GM19372 (cell line): Measurements from ENCODE around the gene MYO9A.
"Not testable (repeated sequence)": the region's sequence is repeated elsewhere in the genome, so short reads cannot be mapped to it uniquely, and the experiment has no call there.

Source experiments
- ATAC-seq: cut with Tn5 transposase; IDR thresholded peaks from one replicate; pipeline ENCODE4 v1.9.1; 2021; ENCODE audit warnings: mild to moderate bottlenecking, low read depth, moderate library complexity; ENCODE audit not compliant: unreplicated experiment

Gene MYO9A

GRCh38 chr15:71892335-71892734 is 225.6 kb downstream of the MYO9A start:
- no peak for ATAC-seq

- ATAC-seq, result no peak
These were observed 226.9 kb downstream of the MYO9A start for GRCh38 chr15:71891026-71891425.

GRCh38 chr15:71889947-71890346 is 228.0 kb downstream of the MYO9A start:
- ATAC-seq, result no peak

- no peak for ATAC-seq
These were observed 228.6 kb downstream of the MYO9A start for GRCh38 chr15:71889385-71889784.

- no peak for ATAC-seq
These were observed 229.2 kb downstream of the MYO9A start for GRCh38 chr15:71888797-71889196.

GRCh38 chr15:71885390-71885789 is 232.6 kb downstream of the MYO9A start:
- ATAC-seq, result no peak

GRCh38 chr15:71883447-71883846 is 234.5 kb downstream of the MYO9A start:
- no peak for ATAC-seq

- no peak for ATAC-seq
These were observed 237.7 kb downstream of the MYO9A start for GRCh38 chr15:71880276-71880675.

- ATAC-seq, result no peak
These were observed 243.7 kb downstream of the MYO9A start for GRCh38 chr15:71874245-71874644.

GRCh38 chr15:71858232-71858631 is 259.7 kb downstream of the MYO9A start:
- ATAC-seq, result not testable (repeated sequence)

GRCh38 chr15:71853543-71853942 is 264.4 kb downstream of the MYO9A start:
- no peak for ATAC-seq

GRCh38 chr15:71844916-71845315 is 273.0 kb downstream of the MYO9A start:
- no peak for ATAC-seq

- ATAC-seq, result no peak
These were observed 276.4 kb downstream of the MYO9A start for GRCh38 chr15:71841563-71841962.

- ATAC-seq, result no peak
These were observed 287.0 kb downstream of the MYO9A start for GRCh38 chr15:71830981-71831380.

- ATAC-seq, result no peak
These were observed 291.8 kb downstream of the MYO9A start for GRCh38 chr15:71826196-71826595.

GRCh38 chr15:71825021-71825730 is 292.8 kb downstream of the MYO9A start:
- ATAC-seq, result no peak

- ATAC-seq, result no peak
These were observed 294.1 kb downstream of the MYO9A start for GRCh38 chr15:71823801-71824200.

GRCh38 chr15:71822890-71823630 is 294.9 kb downstream of the MYO9A start:
- ATAC-seq, result no peak

GRCh38 chr15:71821547-71822129 is 296.3 kb downstream of the MYO9A start:
- ATAC-seq, result no peak

- no peak for ATAC-seq
These were observed 297.8 kb downstream of the MYO9A start for GRCh38 chr15:71820127-71820526.

GRCh38 chr15:71817351-71817750 is 300.6 kb downstream of the MYO9A start:
- no peak for ATAC-seq

GRCh38 chr15:71815301-71815700 is 302.6 kb downstream of the MYO9A start:
- ATAC-seq, result no peak
